Measurements from ENCODE around the gene SLC22A23.
"Not testable (repeated sequence)": the region's sequence is repeated elsewhere in the genome, so short reads cannot be mapped to it uniquely, and the experiment has no call there.

The SLC22A23 gene

GRCh38 chr6:3242768-3243167, 214.1 kb downstream of the SLC22A23 start:
- Histone ChIP-seq H3K36me3 (ENCODE audit: control insufficient read depth, insufficient read depth, low read length) (no peaks in the 10 kb centered on the region), H3K27me3 (replicated peaks; ENCODE audit: control insufficient read depth, insufficient read depth, low read length) (no peaks in the 10 kb centered on the region; the same call in 1 of the 2 replicates), H3K4me3 (replicated peaks; ENCODE audit: low read depth, low read length) (no peak overlapping the region)
- TF ChIP-seq CTCF (IDR thresholded peaks at IDR 0.05; ENCODE audit: insufficient read depth, low read length, poor library complexity, severe bottlenecking): no peak
- no peak for DNase-seq (ENCODE audit: extremely low read depth, insufficient read length)

- not testable (repeated sequence) for H3K4me3 ChIP-seq (replicated peaks; ENCODE audit: low read depth, low read length); H3K27me3 ChIP-seq (replicated peaks; ENCODE audit: control insufficient read depth, insufficient read depth, low read length); DNase-seq (ENCODE audit: extremely low read depth, insufficient read length); H3K36me3 ChIP-seq (ENCODE audit: control insufficient read depth, insufficient read depth, low read length)
These were observed 215.1 kb downstream of the SLC22A23 start for GRCh38 chr6:3241745-3242144.

- no peak for TF ChIP-seq CTCF (IDR thresholded peaks at IDR 0.05; ENCODE audit: insufficient read depth, low read length, poor library complexity, severe bottlenecking)
- no peaks in the 10 kb centered on the region; the same call in 1 of the 2 replicates for H3K27me3 ChIP-seq (replicated peaks; ENCODE audit: control insufficient read depth, insufficient read depth, low read length)
- H3K4me3 ChIP-seq (replicated peaks; ENCODE audit: low read depth, low read length): no peak overlapping the region
- no peaks in the 10 kb centered on the region for H3K36me3 ChIP-seq (ENCODE audit: control insufficient read depth, insufficient read depth, low read length)
- no peak for DNase-seq (ENCODE audit: extremely low read depth, insufficient read length)
These were observed 216.3 kb downstream of the SLC22A23 start for GRCh38 chr6:3240595-3240994.

- no peak for DNase-seq (ENCODE audit: extremely low read depth, insufficient read length)
- TF ChIP-seq CTCF (IDR thresholded peaks at IDR 0.05; ENCODE audit: insufficient read depth, low read length, poor library complexity, severe bottlenecking): no peak
- Histone ChIP-seq H3K4me3 (replicated peaks; ENCODE audit: low read depth, low read length) (no peak overlapping the region), H3K36me3 (ENCODE audit: control insufficient read depth, insufficient read depth, low read length) (no peaks in the 10 kb centered on the region), H3K27me3 (replicated peaks; ENCODE audit: control insufficient read depth, insufficient read depth, low read length) (no peaks in the 10 kb centered on the region)
These were observed 217.6 kb downstream of the SLC22A23 start for GRCh38 chr6:3239110-3239830.

GRCh38 chr6:3237761-3238662, 218.8 kb downstream of the SLC22A23 start:
- DNase-seq (ENCODE audit: extremely low read depth, insufficient read length): no peak
- no peaks in the 10 kb centered on the region for H3K36me3 ChIP-seq (ENCODE audit: control insufficient read depth, insufficient read depth, low read length)
- TF ChIP-seq CTCF (IDR thresholded peaks at IDR 0.05; ENCODE audit: insufficient read depth, low read length, poor library complexity, severe bottlenecking): no peak
- H3K4me3 ChIP-seq (replicated peaks; ENCODE audit: low read depth, low read length): no peak overlapping the region
- H3K27me3 ChIP-seq (replicated peaks; ENCODE audit: control insufficient read depth, insufficient read depth, low read length): no peaks in the 10 kb centered on the region

GRCh38 chr6:3236005-3236404, 220.8 kb downstream of the SLC22A23 start:
- peak; percentile 38 for DNase-seq (ENCODE audit: extremely low read depth, insufficient read length)
- Histone ChIP-seq H3K36me3 (ENCODE audit: control insufficient read depth, insufficient read depth, low read length) (no peaks in the 10 kb centered on the region), H3K27me3 (replicated peaks; ENCODE audit: control insufficient read depth, insufficient read depth, low read length) (peaks cover 1% of the 10 kb centered on the region), H3K4me3 (replicated peaks; ENCODE audit: low read depth, low read length) (no peak overlapping the region)
- no peak for TF ChIP-seq CTCF (IDR thresholded peaks at IDR 0.05; ENCODE audit: insufficient read depth, low read length, poor library complexity, severe bottlenecking)
